Subcutaneous adipose tissue (tissue), 4 donors: ENCODE data around the gene SLC27A1. TPM values are rescaled to one million over a fixed set of nuclear protein-coding genes. Genes with fewer than 3 reads are reported as not detected.

Experiments used
- total RNA-seq, 4 donors: library from RNA; depleted of rRNA; stranded (reverse); fragments of >200 nt; gene quantifications; one replicate each; pipeline ENCODE4 v1.1.0, GENCODE V29; 2016
- TF ChIP-seq, protein P1 (sequence below): fragments of 450-650 bp; IDR thresholded peaks from one replicate; pipeline ENCODE4 v1.5.1; 2016; ENCODE audit warnings: low read depth, mild to moderate bottlenecking, control low read depth, antibody characterized with exemption, moderate library complexity

Gene SLC27A1
- total RNA-seq, 4 donors from 2014 or later: 15.0 to 66.5 (median 36.6) TPM

DNA sequence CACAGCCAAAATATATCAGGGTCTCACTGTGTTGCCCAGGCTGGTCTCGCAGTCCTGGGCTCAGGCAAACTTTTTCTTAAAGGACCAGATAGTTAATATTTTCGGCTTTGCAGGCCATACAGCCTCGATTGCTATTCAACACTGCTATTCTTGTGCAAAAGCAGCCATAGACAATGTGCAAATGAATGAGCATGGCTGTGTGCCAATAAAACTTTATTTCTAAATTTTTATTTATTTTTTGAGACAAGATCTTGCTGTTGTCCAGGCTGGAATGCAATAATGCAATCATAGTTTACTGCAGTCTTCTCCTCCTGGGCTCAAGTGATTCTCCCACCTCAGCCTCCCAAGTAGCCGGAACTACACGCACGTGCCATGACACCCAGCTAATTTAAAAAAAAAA, 32.9 kb downstream of the SLC27A1 start:
- TF ChIP-seq, protein P1, sequence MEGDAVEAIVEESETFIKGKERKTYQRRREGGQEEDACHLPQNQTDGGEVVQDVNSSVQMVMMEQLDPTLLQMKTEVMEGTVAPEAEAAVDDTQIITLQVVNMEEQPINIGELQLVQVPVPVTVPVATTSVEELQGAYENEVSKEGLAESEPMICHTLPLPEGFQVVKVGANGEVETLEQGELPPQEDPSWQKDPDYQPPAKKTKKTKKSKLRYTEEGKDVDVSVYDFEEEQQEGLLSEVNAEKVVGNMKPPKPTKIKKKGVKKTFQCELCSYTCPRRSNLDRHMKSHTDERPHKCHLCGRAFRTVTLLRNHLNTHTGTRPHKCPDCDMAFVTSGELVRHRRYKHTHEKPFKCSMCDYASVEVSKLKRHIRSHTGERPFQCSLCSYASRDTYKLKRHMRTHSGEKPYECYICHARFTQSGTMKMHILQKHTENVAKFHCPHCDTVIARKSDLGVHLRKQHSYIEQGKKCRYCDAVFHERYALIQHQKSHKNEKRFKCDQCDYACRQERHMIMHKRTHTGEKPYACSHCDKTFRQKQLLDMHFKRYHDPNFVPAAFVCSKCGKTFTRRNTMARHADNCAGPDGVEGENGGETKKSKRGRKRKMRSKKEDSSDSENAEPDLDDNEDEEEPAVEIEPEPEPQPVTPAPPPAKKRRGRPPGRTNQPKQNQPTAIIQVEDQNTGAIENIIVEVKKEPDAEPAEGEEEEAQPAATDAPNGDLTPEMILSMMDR: no peak

DNA sequence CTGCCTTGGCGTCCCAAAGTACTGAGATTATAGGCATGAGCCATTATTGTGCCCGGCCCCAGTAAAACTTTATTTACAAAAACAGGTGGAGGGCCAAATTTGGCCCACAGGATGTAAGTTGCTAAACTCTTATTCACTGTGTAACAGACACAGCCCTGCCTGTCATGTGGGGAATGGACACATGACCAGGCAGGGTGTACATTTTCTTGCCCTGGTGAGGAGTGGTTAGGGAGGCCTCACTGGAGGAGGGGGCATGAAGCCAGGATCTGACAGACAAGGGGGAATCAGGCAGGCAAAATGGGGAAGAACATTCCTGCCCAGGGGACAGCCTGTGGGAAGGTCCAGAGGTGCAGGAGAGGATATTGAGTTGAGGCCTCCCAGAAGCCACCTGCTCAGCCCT, 33.7 kb downstream of the SLC27A1 start:
- TF ChIP-seq, protein P1: no peak

DNA sequence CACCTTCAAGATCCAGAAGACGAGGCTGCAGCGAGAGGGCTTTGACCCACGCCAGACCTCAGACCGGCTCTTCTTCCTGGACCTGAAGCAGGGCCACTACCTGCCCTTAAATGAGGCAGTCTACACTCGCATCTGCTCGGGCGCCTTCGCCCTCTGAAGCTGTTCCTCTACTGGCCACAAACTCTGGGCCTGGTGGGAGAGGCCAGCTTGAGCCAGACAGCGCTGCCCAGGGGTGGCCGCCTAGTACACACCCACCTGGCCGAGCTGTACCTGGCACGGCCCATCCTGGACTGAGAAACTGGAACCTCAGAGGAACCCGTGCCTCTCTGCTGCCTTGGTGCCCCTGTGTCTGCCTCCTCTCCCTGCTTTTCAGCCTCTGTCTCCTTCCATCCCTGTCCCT, 34.1 kb downstream of the SLC27A1 start:
- TF ChIP-seq, protein P1: no peak

DNA sequence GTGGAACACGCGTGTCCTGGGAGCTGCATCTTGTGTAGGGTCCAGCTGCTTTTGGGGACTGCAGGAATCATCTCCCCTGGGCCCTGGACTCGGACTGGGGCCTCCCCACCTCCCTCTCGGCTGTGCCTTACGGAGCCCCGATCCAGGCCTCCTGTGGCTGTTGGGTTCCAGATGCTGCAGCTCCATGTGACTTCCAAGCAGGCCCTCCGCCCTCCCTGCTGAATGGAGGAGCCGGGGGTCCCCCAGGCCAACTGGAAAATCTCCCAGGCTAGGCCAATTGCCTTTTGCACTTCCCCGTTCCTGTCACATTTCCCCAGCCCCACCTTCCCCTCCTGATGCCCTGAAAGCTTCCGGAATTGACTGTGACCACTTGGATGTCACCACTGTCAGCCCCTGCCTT, 34.9 kb downstream of the SLC27A1 start:
- TF ChIP-seq, protein P1: no peak

DNA sequence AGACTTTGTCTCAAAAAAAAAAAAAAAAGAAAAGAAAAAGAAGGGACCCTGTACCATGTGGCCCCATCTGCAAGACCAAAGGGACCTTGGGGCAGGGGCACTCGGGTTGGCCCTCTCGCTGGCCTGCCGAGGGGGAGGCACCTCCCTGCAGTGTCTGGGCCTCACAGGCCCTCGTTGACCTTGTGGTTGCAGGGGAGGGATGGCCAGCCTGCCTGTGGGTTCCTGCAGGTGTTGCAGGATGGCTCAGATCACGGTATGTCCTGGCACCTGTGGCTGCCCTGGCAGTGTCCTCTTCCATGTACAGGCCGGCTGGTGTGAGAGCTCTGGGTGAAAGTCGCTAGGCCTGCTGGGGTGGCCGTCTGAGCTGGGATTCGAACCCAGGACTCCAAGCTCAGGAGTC, 36.4 kb downstream of the SLC27A1 start:
- TF ChIP-seq, protein P1: no peak

DNA sequence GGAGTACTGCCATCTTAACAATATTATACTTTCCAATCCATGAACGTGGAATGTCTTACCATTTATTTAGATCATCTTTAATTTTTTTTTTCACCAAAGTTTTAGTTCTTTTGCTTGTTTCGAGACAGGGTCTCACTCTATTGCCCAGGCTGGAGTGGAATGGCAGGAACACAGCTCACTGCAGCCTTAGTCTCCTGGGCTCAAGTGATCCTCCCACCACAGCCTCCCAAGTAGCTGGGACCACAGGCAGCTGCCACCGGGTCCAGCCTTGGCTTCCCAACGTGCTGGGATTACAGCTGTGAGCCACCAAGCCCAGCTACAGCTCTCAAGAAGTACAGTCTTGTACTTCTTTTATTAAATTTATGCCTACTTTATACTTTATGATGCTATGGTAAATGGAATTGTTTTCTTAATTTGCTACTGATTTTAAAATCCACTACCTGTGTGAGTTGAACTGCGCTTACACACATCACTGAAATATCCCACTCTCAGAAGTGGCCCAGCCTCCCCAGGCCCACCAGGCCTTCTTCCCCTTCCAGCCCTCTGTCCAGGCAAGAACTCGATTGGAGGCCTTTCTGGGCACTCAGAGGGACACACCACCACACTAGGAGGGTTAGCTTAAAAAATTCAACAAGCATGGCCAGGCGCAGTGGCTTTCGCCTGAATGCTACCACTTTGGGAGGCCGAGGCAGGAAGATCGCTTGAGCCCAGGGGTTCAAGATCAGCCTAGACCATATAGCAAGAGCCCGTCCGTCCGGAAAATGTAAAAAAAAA, 40.1 kb downstream of the SLC27A1 start:
- TF ChIP-seq, protein P1: no peak

DNA sequence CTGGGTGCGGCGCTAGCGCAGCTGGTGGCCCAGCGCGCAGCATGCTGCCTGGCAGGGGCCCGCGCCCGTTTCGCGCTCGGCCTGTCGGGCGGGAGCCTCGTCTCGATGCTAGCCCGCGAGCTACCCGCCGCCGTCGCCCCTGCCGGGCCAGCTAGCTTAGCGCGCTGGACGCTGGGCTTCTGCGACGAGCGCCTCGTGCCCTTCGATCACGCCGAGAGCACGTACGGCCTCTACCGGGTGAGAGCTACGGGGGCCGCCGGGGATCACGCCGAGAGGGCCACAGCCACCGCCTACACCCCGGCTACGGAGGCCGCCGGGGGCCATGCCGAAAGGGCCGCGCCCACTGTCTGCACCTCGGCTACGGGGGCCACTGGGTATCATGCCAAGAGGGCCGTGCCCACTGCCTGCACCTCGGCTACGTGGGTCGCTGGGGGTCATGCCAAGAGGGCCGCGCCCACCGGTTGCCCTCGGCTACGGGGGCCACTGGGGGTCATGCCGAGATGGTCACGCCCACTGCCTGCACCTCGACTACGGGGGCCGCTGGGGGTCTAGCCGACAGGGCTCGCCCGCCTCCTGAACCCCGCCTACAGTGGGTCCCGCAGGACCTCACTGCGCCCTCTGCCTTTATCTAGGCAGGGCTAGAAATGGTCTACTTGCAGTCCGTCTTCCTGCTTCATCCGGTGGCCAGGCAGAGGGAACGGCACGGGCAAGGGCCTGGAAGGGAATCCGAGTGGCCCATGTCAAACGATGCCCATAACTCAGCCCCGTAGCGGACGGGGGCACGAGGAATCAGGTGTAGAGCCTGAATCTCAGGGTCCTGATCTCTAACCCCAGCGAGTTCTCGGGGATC, 41.6 kb downstream of the SLC27A1 start:
- TF ChIP-seq, protein P1: no peak
